NCI-H2227 (cell line): Measurements from ENCODE around the gene MAN2B2.
A peak's percentile ranks its signal among the peaks of the same experiment; 100 is the strongest.
"Not testable (repeated sequence)": the region's sequence is repeated elsewhere in the genome, so short reads cannot be mapped to it uniquely, and the experiment has no call there.

Source experiments
- DNase-seq: peaks from one replicate; lab custom pipeline; 2025; ENCODE audit not compliant: unreplicated experiment; lab: John Stamatoyannopoulos, UW

MAN2B2 gene

DNA sequence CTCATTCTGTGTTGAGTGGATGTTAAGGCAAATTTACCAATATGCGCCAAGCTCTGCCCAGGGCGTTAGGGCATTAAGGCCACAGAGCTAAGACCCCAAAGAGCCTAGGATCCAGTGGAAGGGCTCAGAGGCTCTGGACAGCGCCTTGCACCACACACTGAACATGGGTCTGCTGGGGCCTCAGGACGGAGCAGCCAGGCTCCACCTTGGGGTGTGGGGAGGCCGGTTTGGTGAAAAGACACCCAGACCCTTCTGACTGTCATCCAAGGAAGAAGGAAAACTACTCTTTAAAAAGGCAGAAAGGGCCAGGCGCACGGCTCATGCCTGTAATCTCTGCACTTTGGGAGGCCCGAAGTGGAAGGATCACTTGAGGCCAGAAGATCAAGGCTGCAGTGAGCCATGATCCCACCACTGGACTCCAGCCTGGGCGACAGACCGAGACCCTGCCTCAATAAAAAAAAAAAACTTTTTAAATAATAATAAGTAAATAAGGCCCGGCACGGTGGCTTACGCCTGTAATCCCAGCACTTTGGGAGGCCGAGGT, 64.2 kb downstream of the MAN2B2 start:
- DNase-seq: no peak

DNA sequence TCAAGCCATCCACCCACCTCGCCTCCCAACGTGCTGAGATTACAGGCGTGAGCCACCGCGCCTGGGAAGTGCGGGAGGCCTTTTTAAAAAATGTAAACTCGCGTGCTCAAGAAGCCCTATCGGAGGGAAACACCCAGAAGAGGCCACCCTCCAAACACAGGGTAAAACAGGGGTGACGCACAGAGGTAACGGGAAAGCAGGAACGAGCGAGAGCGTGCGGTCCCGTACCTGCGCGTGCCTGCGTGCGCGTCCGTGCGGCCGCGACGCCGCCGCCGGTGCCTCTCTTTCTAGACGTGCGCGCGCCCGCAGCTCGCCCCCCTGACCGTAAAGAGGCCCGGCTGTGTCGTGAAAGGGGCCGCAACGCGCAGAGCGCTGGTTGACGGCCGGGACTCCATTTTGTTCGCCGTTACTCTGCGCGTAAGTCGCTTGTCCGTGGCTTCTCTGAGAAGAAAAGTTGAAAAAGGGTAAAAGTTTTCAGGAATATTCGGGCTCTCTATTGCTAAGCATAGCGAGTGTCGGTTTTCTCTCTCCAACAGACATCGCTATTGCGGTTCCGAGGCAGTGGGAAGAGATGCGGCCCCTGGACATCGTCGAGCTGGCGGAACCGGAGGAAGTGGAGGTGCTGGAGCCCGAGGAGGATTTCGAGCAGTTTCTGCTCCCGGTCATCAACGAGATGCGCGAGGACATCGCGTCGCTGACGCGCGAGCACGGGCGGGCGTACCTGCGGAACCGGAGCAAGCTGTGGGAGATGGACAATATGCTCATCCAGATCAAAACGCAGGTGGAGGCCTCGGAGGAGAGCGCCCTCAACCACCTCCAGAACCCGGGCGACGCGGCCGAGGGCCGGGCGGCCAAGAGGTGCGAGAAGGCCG, 65.5 kb downstream of the MAN2B2 start, which contains the start of gene MRFAP1:
Gene MRFAP1 (plus strand): TSS at position 394 of the 872 bp plus-strand sequence. CDS start 178 bp downstream, at position 572.
- DNase-seq: peak; percentile 94

DNA sequence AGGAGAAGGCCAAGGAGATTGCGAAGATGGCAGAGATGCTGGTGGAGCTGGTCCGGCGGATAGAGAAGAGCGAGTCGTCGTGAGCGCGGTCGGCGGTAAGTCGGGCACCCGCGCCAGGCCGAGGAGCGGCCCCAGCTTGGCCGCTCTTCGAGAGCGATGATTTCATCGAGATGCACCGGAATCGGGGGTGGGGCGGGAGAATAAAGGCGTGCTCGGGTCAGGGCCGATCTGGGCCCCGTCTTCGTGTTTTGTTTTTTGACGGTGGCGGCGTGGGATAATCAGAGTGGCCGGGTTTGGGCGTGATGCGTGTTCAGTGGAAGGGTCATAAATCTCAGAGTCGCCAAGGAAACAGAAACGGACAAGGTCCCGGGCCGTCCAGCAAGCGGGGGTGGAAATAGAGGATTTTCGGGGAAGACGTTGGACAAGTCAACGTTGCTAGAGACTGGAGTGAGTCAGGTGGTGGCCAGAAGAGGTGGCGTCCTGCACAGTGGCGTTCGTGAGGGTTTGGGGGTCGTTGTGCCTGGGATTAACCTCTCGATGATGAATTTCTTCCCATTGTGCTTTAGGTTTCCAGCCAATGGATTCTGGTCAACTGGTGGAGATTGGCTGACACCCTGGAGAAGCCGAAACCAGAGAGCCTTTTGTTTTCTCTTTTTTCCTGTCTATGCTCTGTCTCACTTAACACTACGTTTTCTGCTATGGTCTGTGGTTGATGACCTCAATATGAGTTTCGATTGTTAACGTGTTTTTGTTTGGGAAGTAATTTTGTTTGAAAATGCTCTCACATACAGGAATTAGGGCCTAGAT, 66.4 kb downstream of the MAN2B2 start:
- DNase-seq: peak; percentile 20

DNA sequence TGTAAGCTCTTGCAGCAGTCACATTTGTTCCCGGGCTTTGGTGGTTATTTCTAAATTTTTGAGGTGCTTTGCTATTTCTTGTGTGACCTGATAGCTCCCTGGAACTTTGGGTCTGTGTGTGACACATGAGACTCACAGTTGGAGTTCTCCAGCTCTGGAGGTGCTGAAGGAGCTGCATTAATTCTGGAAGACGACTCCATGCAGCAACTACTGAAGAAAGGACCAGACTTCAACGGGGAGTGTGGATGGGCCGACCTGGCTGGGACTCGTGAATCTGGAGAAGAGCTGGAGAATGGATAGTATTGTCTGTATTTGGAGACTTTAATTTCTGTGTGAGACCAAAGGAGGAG, 67.0 kb downstream of the MAN2B2 start:
- no peak for DNase-seq

DNA sequence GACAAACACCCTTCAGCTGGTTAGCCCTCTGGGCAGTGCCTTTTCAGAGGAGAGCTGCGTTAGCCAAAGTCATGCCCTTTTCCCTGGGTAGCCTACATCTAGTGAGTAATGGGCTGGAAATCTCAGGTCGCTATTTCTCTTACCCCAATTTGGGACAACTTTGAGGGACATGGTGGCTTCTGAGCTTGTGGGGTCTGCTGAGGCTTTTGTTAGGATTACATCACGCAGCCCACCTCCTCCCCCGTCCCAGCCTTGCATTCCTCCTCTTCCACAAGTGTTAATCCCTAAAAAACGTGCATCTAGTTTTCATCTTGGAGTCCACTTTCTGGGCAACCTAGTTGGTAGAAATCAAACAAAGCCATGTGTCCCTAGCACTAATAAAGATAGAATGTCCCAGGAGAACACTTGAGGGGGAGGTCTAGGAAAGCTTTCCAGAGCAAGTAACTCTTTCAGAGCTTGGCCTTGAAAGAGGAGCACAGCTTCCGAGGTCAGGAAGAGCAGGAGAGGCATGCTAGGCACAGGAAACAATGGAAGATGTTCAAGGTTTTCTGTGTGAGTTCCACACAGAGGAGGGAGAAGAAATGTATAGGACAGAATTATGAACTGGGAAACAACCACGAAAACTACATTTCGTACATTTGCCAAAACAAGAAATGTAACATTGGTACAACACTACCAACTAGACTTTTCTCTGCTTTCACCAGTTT, 68.3 kb downstream of the MAN2B2 start:
- no peak for DNase-seq

DNA sequence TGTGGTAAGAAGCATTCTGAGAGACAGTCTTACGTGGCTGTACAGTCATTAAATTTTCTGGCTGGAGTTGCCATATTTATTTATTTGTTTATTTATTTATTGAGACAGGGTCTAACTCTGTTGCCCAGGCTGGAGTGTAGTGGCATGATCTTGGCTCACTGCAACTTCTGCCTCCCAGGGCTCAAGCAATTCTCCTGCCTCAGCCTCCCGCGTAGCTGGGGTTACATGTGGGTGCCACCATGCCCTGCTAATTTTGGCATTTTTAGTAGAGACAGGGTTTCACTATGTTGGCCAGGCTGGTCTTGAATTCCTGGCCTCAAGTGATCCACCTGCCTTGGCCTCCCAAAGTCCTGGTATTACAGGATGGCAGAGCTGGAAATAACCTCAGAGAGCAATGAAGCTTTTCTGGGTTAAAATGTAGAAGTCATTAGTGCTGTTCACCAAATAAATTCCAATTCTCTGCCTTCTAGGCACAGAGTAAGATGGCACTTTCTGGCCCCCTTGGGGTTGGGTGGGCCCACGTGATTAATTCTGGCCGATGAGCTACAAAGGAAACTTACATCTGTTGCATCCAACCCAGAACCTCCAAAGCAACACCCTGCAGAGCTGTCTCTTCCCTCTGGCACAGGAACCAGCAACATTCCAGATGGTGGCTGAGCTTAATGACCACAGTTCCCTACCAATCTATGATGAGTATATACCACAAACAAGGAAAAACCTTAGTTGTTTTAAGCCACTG, 70.0 kb downstream of the MAN2B2 start:
- no peak for DNase-seq

DNA sequence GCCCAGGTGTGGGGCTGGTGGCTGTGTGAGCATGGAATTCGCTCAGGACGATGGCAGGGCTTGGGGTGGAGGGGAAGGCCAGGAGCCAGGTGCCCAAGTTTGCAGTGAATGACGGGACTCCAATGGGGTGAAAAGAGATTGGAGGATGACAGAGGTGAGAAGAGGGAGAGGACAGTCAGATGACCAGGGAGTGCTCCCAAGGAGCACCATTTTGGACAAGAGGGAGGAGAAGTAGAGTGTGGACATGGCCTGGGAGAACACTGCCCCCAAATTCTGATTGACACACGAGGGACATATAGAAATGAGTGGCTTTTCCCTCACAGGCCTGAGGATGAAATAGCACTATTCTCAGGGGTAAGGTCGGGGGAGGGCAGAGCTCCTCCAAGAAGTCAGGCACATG, 72.2 kb downstream of the MAN2B2 start:
- no peak for DNase-seq

DNA sequence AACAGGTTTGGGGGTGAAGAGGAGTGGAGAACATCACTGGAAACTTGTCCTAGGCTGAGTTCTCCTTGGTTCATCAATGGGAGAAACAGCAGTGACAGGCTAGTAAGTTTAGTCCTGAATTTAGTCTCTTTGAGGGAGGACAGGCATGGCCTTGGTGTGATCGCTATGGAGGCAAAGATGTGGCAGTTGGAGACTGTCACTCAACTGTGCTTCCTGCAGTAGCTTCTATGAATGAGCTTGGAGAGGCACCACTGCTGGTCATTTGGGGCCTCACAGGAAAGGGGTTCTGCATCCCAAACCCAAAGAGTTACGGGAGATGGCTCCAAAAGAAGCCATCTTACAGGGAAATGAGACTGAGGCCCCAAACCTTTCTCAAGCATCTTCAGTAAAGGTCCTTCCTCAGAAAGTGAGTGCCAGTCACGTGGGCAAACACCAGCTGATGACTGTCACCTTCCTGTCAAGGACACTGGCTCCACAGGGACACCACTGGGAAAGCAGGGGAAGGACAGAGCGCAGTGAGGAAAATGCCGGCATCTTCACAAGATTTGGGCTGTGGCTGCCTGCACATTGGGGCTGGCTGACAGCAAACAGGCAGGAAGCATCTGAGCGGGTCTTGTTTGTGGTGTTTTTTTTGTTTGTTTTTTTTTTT, 72.7 kb downstream of the MAN2B2 start:
- DNase-seq: no peak

DNA sequence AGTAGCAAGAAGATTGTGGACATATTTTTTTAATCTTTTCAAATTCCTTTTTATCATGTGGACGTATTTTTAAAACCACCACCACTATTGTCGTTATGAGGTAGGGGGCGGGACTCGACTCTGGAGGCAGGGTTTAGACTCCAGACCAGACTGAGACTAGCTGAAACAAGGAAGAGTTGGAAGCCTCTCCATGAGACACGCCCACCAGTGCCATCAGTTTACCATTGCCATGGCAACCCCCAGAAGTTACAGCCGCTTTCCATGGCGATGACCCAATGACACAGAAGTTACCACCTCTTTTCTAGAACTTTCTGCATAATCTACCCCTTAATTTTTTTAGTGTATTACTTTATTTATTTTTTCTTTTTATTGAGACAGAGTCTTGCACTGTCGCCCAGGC, 74.2 kb downstream of the MAN2B2 start:
- no peak for DNase-seq

DNA sequence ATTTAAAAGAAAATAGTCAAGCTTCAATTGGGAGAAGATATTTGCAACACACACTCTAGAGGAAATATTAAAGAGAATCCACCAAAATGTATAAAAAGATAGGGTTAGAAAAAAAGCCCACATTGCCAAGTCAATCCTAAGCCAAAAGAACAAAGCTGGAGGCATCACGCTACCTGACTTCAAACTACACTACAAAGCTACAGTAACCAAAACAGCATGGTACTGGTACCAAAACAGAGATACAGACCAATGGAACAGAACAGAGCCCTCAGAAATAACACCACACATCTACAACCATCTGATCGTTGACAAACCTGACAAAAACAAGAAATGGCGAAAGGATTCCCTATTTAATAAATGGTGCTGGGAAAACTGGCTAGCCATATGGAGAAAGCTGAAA, 79.2 kb downstream of the MAN2B2 start:
- not testable (repeated sequence) for DNase-seq

DNA sequence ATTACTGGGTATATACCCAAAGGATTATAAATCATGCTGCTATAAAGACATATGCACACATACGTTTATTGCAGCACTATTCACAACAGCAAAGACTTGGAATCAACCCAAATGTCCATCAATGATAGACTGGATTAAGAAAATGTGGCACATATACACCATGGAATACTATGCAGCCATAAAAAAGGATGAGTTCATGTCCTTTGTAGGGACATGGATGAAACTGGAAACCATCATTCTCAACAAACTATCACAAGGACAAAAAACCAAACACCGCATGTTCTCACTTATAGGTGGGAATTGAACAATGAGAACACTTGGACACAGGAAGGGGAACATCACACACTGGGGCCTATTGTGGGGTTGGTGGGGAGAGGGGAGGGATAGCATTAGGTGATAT, 80.3 kb downstream of the MAN2B2 start:
- DNase-seq: not testable (repeated sequence)

DNA sequence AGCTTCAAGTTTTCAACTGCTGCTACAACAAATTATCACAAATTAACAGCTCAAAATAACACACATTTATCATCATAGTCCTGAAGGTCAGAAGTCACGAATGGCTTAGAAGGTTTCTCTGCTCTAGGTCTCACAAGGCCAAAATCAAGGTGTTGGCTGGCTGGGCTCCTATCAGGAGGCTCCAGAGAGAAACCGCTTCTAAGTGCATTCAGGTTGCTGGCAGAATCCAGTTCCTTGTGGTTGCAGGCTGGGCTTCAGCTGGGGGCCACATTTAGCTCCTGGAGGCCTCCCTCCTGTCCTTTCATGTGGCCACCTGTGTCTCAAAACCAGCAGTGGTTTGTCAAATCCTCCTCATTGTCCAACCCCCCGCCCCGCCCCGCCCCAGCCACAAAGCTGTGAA, 80.9 kb downstream of the MAN2B2 start:
- no peak for DNase-seq

DNA sequence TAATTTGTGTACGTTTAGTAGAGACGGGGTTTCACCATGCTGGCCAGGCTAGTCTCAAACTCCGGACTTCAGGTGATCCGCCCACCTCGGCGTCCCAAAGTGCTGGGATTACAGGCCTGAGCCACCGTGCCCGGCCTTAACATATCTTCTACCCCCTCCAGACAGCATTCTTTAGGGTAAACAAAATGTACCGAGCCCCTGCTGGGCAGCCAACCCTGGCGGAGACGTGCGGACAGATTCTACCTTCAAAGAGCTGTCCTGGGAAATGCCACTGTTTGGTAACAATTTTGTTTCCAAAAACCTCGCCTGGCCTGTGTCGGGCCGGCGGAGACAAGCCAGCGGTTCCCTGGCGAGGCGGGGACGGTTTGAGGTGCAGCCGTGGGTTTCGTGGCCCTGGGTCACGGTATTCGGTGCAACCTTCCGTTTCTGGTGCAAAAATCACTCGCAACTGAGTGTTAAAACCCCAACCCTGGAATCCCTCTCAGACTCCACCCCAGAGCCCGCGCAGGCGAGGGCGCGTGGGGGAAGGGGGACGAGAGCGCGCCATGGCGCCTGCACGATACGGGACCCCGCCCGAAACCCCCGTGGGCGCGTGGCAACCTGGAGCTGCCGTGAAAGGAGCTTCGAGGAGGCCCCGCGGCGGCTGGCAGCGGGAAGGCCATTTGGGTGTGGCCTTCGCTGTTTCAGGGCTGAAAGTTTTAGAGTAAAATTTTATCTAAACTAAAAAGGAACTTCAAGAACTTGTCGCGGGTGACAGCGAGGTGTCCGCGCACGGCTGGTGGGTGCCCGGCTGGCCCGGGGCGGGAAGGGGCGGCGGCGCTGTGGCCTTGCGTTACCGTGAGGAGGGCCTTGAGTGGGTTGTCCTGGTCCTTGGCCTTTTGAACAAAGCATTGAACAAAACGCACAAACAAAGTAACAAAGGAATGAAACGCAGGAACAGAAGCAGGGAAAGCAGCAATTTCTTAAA, 82.5 kb downstream of the MAN2B2 start:
- no peak for DNase-seq

DNA sequence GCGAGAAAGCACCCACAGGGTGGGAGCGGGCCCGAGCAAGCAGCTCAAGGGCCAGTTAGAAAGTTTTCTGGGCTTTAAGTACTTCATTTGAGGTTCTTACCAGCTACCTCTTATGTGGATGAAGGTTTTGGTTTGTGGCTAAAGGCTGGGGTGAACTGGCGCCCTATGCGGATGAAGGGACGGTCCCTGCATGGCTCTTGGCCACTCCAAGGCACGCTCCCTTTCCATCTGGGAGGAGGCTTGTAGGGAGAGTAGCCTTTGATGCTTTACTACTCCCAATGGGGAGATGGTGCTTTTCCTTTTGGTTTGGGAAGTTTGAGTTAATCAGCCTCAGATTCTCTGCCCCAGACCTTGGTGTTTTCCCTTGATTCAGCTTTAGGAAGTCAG, 83.2 kb downstream of the MAN2B2 start:
- no peak for DNase-seq

DNA sequence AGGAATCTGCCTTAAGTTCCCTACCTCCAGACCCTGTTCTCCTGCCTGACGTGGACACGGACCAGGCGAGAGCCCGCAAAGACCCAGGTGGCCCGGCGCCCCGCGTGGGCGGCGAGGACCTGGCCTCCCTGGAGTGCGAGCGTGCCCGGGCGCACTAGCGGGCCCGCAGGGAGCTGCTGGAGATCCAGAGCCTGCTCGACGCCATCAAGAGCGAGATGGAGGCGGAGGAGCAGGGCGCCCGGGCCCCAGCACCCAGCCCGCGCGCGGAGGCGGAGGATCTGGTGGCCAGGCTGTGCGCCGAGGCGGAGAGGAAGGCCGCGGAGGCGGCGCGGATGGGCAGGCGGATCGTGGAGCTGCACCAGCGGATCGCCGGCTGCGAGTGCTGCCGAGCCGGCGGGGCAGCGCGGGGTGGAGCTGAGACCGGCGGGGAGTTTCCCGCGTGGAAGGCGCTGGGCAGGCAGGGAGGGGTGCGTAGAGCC, 83.6 kb downstream of the MAN2B2 start:
- DNase-seq: no peak

DNA sequence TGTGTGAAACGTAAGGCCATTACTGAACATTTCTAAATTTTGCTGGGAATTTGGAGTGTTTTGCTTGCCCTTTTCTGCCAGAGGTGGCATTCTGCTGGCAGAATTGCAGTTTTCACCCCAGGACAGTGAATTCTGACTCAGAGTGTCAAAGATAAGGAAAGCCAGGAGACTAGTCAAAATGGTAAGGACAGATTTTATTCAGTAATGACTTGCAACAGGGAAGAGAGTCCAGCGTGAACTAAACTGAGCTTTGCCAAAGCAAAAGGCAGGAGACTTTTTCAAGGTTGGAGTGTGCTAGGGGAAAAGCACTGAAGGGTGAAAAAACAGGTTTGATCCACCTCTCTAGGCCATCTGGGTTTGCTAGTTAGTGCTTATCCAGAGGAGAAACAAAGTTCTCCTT, 84.9 kb downstream of the MAN2B2 start:
- DNase-seq: no peak

DNA sequence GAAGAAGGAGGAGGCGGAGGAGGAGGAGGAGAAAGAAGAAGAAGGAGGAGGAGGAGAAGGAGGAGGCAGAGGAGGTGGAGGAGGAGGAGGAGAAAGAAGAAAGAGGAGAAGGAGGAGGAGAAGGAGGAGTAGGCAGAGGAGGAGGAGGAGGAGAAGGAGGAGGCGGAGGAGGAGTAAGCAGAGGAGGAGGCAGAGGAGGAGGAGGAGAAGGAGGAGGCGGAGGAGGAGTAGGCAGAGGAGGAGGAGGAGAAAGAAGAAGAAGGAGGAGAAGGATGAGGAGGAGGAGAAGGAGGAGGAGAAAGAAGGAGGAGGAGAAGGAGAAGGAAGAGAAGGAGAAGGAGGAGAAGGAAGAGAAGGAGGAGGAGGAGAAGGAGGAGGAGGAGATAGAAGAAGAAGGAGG, 85.4 kb downstream of the MAN2B2 start:
- no peak for DNase-seq

DNA sequence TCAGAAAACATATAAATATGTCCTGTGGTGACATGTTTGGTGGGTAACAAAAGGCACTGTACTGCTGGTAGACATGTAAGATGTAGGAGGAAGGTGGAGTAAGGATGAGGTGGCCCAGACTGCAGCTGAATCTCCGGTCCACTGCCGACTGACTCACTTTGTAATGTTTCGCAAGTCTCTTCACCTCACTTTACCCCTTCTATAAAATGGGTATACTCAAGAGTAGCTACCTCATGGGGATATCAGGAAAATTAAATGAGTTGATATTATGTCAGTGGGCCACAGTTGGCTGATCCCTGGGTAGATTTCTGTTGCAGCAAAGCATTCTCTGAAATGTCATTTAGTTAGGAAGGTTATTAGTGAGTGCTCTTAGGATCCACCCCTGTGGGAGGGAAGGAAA, 87.6 kb downstream of the MAN2B2 start:
- no peak for DNase-seq
